Hematopoietic multipotent progenitor cell treated with erythropoietin and hydrocortisone succinate and interleukin-3 and kit ligand, for 17 days (in vitro differentiated cells): ENCODE measurements around the gene HOXC9.

Source experiments
- DNase-seq: peaks from one replicate; pipeline ENCODE4 v3.0.0-alpha.2; 2015; ENCODE audit warnings: low spot score

HOXC9 gene

DNA sequence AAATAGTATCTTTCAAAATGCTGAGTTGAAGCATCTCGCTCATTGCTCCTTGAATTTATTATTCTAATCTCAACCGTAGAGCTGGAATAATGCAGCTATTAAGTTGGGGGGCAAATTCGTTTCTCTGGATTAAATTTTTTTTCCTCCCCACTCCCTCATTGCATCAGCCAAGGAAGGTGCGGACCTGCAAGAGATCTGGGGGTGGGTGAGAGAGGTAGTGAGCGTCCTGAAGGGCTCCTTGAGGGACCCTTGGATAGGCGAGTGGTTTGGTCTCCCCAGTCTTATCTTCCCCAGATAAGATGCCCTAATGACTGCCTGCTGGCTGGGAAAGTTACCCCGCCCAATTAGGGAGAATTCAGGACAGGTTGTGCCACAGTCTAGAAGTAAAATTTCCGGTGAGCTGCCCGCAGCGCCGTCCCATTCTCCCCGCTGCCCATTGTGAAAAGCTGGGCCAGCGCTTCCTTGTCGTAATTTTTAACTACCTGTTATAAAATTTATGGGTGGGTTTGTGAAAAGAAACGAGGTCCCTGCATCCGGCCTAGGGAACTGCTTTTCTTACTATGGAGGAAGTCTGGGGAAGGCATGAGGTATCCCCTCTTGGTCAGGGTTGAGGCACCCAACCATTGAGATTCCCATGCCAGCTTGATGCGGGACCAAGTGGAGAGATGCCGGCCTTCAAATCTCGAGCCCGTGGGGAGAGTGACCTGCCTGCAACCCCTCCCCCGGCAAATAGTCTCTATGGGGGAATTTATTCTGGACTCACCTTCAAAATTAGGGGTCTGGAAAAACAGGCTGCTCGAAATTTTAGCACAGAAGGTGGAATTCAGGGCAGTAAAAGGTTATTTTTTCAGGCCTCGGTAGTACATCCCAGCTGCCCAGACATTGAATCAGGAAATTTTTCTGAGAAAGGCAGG is 15.3 kb downstream of the HOXC9 start:
- no peak for DNase-seq

GRCh38 chr12:54016051-54016450 is 16.1 kb downstream of the HOXC9 start:
- DNase-seq, result no peak

GRCh38 chr12:54016478-54016964 is 16.6 kb downstream of the HOXC9 start:
- no peak for DNase-seq

DNA sequence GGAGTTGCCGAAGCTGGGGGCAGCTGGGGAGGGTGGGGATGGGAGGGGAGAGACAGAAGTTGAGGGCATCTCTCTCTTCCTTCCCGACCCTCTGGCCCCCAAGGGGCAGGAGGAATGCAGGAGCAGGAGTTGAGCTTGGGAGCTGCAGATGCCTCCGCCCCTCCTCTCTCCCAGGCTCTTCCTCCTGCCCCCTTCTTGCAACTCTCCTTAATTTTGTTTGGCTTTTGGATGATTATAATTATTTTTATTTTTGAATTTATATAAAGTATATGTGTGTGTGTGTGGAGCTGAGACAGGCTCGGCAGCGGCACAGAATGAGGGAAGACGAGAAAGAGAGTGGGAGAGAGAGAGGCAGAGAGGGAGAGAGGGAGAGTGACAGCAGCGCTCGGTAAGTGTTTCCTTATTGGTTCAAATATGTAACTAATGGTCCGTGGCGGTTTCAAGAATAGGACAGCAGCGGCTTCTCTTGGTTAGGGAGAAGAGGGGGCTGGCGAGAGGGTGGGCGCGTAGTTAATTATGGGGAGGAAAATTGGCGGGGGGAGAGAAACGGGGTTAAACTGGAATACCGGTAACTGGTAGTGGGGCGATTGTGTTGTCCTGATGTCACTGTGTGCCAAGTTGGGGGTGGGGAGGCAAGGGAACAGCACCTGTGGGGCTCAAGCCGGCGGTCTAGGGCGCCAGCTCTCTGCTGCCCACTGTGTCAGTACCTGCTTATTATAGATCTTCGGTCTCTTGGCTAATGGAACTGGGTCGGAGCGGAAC is 17.2 kb downstream of the HOXC9 start:
- DNase-seq, result no peak

GRCh38 chr12:54017878-54018467 is 18.0 kb downstream of the HOXC9 start:
- no peak for DNase-seq

- DNase-seq, result no peak
Measured at GRCh38 chr12:54018468-54018984, 18.6 kb downstream of the HOXC9 start.

DNA sequence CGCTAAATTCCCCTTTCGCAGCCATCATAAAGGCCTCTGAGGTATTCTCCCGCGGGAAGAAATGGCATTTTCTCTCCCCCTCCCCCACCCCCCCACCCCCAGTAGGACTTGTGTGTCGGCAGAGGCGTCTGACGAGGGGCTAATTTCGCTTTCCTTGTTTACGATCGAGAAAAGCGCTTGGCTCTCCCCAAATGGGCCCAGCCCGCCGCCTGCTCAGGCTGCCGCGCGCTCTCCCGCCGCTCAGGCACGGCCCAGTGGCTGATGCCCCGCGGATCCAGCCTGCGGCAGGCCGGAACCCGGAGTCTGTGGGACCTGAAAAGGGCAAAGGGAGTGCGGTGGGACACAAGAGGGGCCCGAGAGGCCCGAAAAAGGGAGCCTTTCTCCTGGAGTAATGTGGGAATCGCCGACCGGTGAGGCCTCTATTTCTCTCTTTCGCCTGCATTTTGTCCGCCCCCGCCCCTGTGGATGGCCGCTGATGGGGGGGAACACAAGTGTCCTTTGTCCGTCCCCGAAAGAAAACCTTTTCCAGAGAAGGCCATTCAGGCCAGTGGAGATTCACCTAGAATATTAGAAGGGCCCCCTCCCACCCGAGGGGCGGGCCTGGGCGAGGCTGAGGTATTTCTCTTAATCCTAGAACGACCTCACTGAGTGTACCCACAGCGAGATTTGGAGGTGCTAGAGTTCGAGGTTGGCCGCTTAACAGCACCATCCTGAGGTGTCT is 19.3 kb downstream of the HOXC9 start:
- no peak for DNase-seq

- no peak for DNase-seq
Measured at GRCh38 chr12:54019924-54020590, 20.1 kb downstream of the HOXC9 start.

- DNase-seq, result no peak
Measured at GRCh38 chr12:54020591-54021405, 20.8 kb downstream of the HOXC9 start.

DNA sequence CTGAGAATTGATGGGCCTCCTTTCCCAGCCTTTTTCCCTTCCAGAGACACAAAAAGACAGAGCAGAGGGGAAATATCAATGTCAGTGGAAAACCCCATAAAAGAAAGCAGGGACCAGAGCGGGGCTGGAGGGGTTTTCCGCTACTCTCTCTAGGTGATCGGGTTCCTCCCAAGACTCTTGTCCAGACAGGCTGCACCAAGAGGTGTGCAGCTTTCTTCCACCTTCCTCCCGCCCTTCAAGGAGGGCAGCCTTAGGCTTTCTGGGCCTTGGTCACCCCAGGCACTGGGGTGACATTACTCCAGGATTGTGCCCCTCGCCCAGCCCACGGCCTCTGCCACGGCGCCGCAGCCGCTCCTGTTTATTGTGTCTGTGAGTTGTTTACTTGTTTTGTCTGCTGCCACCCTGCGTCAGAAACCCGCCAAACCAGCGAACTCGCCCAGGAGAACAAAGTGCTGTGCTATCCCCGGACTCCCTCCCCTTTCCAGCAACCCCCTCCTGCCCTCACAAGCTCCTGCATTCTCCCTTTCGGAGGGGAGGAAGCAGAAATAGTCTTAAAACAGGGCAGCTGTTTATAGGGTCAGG is 21.6 kb downstream of the HOXC9 start:
- DNase-seq, result no peak

DNA sequence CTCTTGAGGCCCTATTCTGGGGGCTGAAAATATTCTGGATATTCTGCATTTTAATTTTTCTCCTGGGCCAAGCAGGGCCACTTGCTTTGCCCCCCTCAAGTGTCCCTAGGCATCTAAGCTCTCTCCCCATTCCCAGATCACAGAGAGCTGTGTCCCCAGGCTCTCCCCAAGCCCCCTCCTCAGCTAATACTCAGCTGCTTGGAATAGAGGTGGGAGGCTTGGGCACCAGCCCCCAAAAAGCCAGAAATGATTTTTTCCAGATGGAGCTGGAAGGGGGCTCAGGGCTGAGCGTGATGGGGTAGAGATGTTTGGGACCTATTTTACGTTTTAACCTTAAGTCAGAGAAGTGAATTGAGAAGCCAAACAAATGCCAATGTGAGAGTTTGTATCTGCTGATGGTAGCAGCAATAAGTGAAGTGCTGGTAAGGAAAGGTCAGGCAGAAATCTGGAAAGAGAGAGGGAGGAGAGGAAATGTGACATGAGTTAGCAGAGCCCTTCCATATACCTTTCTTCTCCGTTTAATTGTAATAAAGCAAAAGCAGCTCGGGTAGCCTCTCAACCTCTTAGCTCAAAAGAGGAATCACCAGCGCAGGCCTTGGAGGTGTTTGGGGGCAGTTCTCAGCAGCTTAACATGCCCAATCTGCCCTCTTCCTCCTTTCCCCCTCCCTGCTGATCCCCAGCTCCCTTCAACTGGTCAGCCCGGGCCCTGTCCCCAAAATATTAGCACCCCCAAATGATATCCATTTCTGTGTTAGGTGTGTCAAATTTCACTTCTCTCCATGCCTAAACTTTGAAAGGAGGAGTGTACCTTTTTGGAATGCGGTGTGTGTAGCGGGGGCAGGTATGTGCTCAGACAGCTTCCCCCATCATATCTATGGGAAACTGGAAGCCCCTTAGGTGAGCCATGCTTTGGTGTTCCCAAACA is 23.3 kb downstream of the HOXC9 start:
- no peak for DNase-seq

- DNase-seq, result no peak
Measured at GRCh38 chr12:54024127-54024526, 24.2 kb downstream of the HOXC9 start.

- DNase-seq, result no peak
Measured at GRCh38 chr12:54024581-54025305, 24.8 kb downstream of the HOXC9 start.

DNA sequence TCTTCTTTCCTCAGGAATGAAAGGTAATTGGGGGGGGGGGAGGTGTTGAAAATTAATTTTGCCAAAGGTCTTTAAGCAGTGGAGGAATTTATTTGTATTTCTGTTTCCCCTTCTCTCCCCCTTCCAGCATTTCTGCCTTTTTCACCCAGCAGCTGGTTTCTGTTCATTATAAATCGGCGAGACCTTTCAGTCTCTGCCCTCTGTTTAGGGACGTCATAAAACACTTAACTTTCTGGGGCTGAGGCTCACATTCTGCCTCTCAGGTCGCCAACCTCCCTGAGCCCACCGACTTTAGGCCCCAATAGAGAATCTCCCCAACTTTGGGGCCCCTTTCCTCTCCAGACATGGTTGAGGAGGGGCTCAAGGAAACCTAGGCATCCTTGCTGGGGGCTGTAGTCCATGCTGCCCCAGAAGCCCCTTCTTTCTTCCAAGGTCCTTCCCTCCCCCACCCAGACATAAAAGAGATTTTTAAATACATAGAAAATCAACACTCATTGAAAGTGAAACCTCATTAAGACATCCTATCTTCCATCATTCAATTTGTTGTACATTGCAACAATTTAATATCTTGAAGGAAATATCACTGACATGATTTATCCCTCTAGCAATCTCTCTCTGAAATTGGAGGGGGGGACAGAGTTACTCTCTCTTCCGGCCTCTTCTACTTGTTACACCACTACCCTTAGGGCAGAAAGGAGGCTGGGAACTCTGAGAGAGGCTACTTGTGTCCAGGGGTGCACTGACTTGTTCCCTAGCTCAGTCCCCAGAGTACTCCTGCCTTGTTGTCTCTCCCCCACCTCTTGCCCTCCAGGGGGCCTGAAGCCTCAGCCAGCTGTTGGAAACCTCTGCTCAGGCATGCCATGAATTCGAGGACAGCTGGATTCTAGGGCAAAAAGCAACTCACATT is 25.8 kb downstream of the HOXC9 start:
- no peak for DNase-seq

GRCh38 chr12:54026640-54027441 is 26.9 kb downstream of the HOXC9 start:
- DNase-seq, result no peak

GRCh38 chr12:54027442-54027786 is 27.5 kb downstream of the HOXC9 start:
- no peak for DNase-seq
